ENCODE measurements around the gene PLCL1.
"Not testable (repeated sequence)": the region's sequence is repeated elsewhere in the genome, so short reads cannot be mapped to it uniquely, and the experiment has no call there.

PLCL1 gene

GRCh38 chr2:198136142-198136541 is 331.7 kb downstream of the PLCL1 start:
- FAIRE-seq = no peak

- no peak for FAIRE-seq
These were observed 333.3 kb downstream of the PLCL1 start for GRCh38 chr2:198137733-198138132.

GRCh38 chr2:198141726-198142125 is 337.3 kb downstream of the PLCL1 start:
- FAIRE-seq = no peak

- FAIRE-seq = no peak
These were observed 338.8 kb downstream of the PLCL1 start for GRCh38 chr2:198143156-198143555.

GRCh38 chr2:198143793-198144192 is 339.4 kb downstream of the PLCL1 start:
- FAIRE-seq = no peak

GRCh38 chr2:198144660-198145059 is 340.3 kb downstream of the PLCL1 start:
- FAIRE-seq = no peak

GRCh38 chr2:198146346-198146940 is 342.1 kb downstream of the PLCL1 start:
- no peak for FAIRE-seq

GRCh38 chr2:198157314-198157713 is 352.9 kb downstream of the PLCL1 start:
- no peak for FAIRE-seq

- no peak for FAIRE-seq
These were observed 356.8 kb downstream of the PLCL1 start for GRCh38 chr2:198161151-198161550.

GRCh38 chr2:198162276-198162675 is 357.9 kb downstream of the PLCL1 start:
- no peak for FAIRE-seq

- FAIRE-seq = no peak
These were observed 360.4 kb downstream of the PLCL1 start for GRCh38 chr2:198164843-198165242.

GRCh38 chr2:198165289-198165688 is 360.9 kb downstream of the PLCL1 start:
- no peak for FAIRE-seq

- FAIRE-seq = no peak
These were observed 363.0 kb downstream of the PLCL1 start for GRCh38 chr2:198167346-198167745.

- FAIRE-seq = no peak
These were observed 364.3 kb downstream of the PLCL1 start for GRCh38 chr2:198168651-198169050.

GRCh38 chr2:198173242-198173641 is 368.8 kb downstream of the PLCL1 start:
- no peak for FAIRE-seq

- FAIRE-seq = no peak
These were observed 369.5 kb downstream of the PLCL1 start for GRCh38 chr2:198173864-198174263.

- no peak for FAIRE-seq
These were observed 370.9 kb downstream of the PLCL1 start for GRCh38 chr2:198175271-198175670.

GRCh38 chr2:198177040-198177439 is 372.6 kb downstream of the PLCL1 start:
- FAIRE-seq = no peak

- FAIRE-seq = no peak
These were observed 374.4 kb downstream of the PLCL1 start for GRCh38 chr2:198178766-198179165.

- FAIRE-seq = no peak
These were observed 381.9 kb downstream of the PLCL1 start for GRCh38 chr2:198186257-198186656.

- no peak for FAIRE-seq
These were observed 383.4 kb downstream of the PLCL1 start for GRCh38 chr2:198187841-198188240.

- FAIRE-seq = no peak
These were observed 384.6 kb downstream of the PLCL1 start for GRCh38 chr2:198188982-198189381.

GRCh38 chr2:198191651-198192050 is 387.3 kb downstream of the PLCL1 start:
- FAIRE-seq = no peak

- not testable (repeated sequence) for FAIRE-seq
These were observed 392.2 kb downstream of the PLCL1 start for GRCh38 chr2:198196556-198196955.

Measured in TTC549 (cell line).